Uterus (tissue), 2 donors: Measurements from ENCODE around the gene UBE2B.

ENCODE experiments used
- POLR2A ChIP-seq, 2 donors: fragments of 450-650 bp; IDR thresholded peaks; one replicate each; pipeline ENCODE4 v1.6.1; 2016; ENCODE audit warnings: antibody characterized with exemption in 2 of 2, mild to moderate bottlenecking in 1 of 2, moderate library complexity in 1 of 2
- TF ChIP-seq, protein P1 (sequence below), 4 experiments: fragments of 200-600 bp in 2 of 4; fragments of 450-650 bp in 2 of 4; sonication (generic) in 2 of 4; IDR thresholded peaks; one replicate each; pipeline ENCODE4 v1.5.1; 2016 to 2019; ENCODE audit warnings: antibody characterized with exemption in 4 of 4, mild to moderate bottlenecking in 2 of 4, moderate library complexity in 1 of 4

DNA sequence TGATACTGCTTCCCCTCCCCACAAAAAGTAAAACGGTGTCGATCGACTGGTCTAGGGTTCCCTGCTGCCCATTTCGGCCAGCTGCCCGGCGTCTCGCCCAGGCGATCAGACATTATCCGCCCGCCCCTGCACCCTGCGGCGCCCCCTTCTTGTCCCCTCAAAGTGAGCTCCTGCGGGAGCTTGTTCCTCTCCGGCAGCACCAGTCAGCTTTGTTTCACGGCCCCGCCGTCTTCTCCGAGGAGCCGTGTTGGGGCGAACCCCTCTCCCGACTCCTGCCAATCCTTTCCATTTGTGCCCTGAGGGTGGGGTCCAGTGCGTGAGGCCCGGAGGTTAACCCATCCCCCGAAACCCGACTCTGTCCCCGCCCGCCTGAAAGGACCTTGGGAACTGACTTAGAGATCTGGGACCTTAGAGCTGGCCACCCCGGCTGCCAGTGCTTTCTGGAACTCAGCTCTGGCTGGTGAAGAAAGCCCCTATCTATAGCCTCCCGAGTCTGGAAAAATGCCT lies 518 bp downstream of the UBE2B start:
- TF ChIP-seq, protein P1, sequence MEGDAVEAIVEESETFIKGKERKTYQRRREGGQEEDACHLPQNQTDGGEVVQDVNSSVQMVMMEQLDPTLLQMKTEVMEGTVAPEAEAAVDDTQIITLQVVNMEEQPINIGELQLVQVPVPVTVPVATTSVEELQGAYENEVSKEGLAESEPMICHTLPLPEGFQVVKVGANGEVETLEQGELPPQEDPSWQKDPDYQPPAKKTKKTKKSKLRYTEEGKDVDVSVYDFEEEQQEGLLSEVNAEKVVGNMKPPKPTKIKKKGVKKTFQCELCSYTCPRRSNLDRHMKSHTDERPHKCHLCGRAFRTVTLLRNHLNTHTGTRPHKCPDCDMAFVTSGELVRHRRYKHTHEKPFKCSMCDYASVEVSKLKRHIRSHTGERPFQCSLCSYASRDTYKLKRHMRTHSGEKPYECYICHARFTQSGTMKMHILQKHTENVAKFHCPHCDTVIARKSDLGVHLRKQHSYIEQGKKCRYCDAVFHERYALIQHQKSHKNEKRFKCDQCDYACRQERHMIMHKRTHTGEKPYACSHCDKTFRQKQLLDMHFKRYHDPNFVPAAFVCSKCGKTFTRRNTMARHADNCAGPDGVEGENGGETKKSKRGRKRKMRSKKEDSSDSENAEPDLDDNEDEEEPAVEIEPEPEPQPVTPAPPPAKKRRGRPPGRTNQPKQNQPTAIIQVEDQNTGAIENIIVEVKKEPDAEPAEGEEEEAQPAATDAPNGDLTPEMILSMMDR (IDR thresholded peaks at IDR 0.05), result no peak
- no peak for TF ChIP-seq POLR2A (IDR thresholded peaks at IDR 0.05)
